SK-N-SH (cell line): ENCODE data around the gene KAT8. TPM values are rescaled to one million over a fixed set of nuclear protein-coding genes. Genes with fewer than 3 reads are reported as not detected.

Experiments
- CTCF ChIA-PET: fragments of 300-600, 350-600 bp; formaldehyde crosslinking; extraction: SDS; loops from one replicate; lab custom pipeline; 2021; lab: Yijun Ruan, JAX
- POLR2A ChIA-PET: fragments of 350-600 bp; sonication (Branson Sonifier 250); formaldehyde crosslinking; extraction: SDS; loops from one replicate; lab custom pipeline; 2020; ENCODE audit warnings: antibody characterized with exemption, inconsistent platforms; lab: Yijun Ruan, JAX
- DNase-seq: peaks from one replicate; pipeline ENCODE4 v3.0.0; 2012
- H2AFZ ChIP-seq: fragments of 200-600 bp; sonication (generic); 2 replicates; pipeline ENCODE4 v1.8.1; 2016; ENCODE audit warnings: antibody characterized with exemption, mild to moderate bottlenecking, low read depth
- H3F3A ChIP-seq: fragments of 200-600 bp; sonication (generic); replicated peaks from 2 replicates; pipeline ENCODE3; 2016; ENCODE audit warnings: antibody characterized with exemption, mild to moderate bottlenecking; ENCODE audit not compliant: insufficient read depth
- H3K27ac ChIP-seq, 2 experiments: fragments of 200-500 bp in 1 of 2; fragments of 200-600 bp in 1 of 2; sonication (Bioruptor generic) in 1 of 2; sonication (generic), shearing (Covaris generic) in 1 of 2; 2 replicates each; pipeline versions ENCODE4 v1.5.1 to v1.6.1; 2014 to 2016; ENCODE audit warnings: low read depth in 2 of 2, inconsistent platforms in 1 of 2, low read length in 1 of 2, mild to moderate bottlenecking in 1 of 2, mixed read lengths in 1 of 2
- H3K27me3 ChIP-seq: fragments of 200-600 bp; sonication (generic), shearing (Covaris generic); 2 replicates; pipeline ENCODE4 v1.6.1; 2016; ENCODE audit warnings: mixed run types; ENCODE audit not compliant: insufficient read depth
- H3K36me3 ChIP-seq, 2 experiments: fragments of 200-500 bp in 1 of 2; fragments of 200-600 bp in 1 of 2; sonication (Bioruptor generic) in 1 of 2; sonication (generic) in 1 of 2; replicated peaks in 1 of 2; 2 replicates each; pipeline versions ENCODE3 to v1.5.1; 2014 to 2016; ENCODE audit warnings: low read length in 1 of 2, mild to moderate bottlenecking in 1 of 2; ENCODE audit not compliant: insufficient read depth in 2 of 2, control insufficient read depth in 1 of 2
- H3K4me1 ChIP-seq, 2 experiments: fragments of 200-500 bp in 1 of 2; fragments of 200-600 bp in 1 of 2; sonication (Bioruptor generic) in 1 of 2; sonication (generic), shearing (Covaris generic) in 1 of 2; 2 replicates each; pipeline versions ENCODE4 v1.5.1 to v1.6.1; 2014 to 2016; ENCODE audit warnings: low read depth in 1 of 2, low read length in 1 of 2, mixed run types in 1 of 2; ENCODE audit not compliant: insufficient read depth in 2 of 2, control insufficient read depth in 1 of 2
- H3K4me2 ChIP-seq: fragments of 200-600 bp; sonication (generic), shearing (Covaris generic); 2 replicates; pipeline ENCODE4 v1.6.1; 2017; ENCODE audit warnings: mixed run types
- H3K4me3 ChIP-seq, 2 experiments: fragments of 200-500 bp in 1 of 2; fragments of 200-600 bp in 1 of 2; sonication (Bioruptor generic) in 1 of 2; sonication (generic), shearing (Covaris generic) in 1 of 2; 2 replicates each; pipeline versions ENCODE4 v1.5.1 to v1.8.1; 2014 to 2016; ENCODE audit warnings: low read depth in 2 of 2, inconsistent platforms in 1 of 2, low read length in 1 of 2, mild to moderate bottlenecking in 1 of 2, mixed read lengths in 1 of 2, moderate library complexity in 1 of 2
- H3K79me2 ChIP-seq: fragments of 200-600 bp; sonication (generic); 2 replicates; pipeline ENCODE4 v1.8.1; 2017; ENCODE audit warnings: mild to moderate bottlenecking; ENCODE audit not compliant: insufficient read depth
- H3K9ac ChIP-seq: fragments of 200-600 bp; sonication (generic); 2 replicates; pipeline ENCODE4 v1.6.1; 2017; ENCODE audit warnings: mixed run types
- H3K9me2 ChIP-seq: fragments of 200-600 bp; sonication (generic); 2 replicates; pipeline ENCODE4 v1.6.1; 2017; ENCODE audit warnings: mixed run types
- H3K9me3 ChIP-seq: fragments of 200-600 bp; sonication (generic); 2 replicates; pipeline ENCODE4 v1.6.1; 2017; ENCODE audit warnings: mixed run types, mild to moderate bottlenecking, moderate library complexity
- H4K20me1 ChIP-seq: fragments of 200-600 bp; sonication (generic); 2 replicates; pipeline ENCODE4 v1.6.1; 2017; ENCODE audit warnings: mild to moderate bottlenecking, mixed run types; ENCODE audit not compliant: insufficient read depth
- ELF1 ChIP-seq: IDR thresholded peaks from 2 replicates; pipeline ENCODE4 v1.4.0; 2012
- GATA2 ChIP-seq: sonication (generic); formaldehyde crosslinking; IDR thresholded peaks from 2 replicates; pipeline ENCODE4 v1.5.0; 2020; ENCODE audit warnings: mild to moderate bottlenecking, missing genetic modification reagents
- MXI1 ChIP-seq: IDR thresholded peaks from 2 replicates; pipeline ENCODE4 v1.6.1; 2012; ENCODE audit warnings: mild to moderate bottlenecking, low read depth, low read length, improper control_type of control experiment
- NFIC ChIP-seq: IDR thresholded peaks from 2 replicates; pipeline ENCODE4 v1.4.0; 2012; ENCODE audit warnings: borderline replicate concordance
- NRF1 ChIP-seq: IDR thresholded peaks from 2 replicates; pipeline ENCODE4 v1.6.1; 2012; ENCODE audit warnings: low read depth, mild to moderate bottlenecking, low read length
- POLR2AphosphoS5 ChIP-seq: IDR thresholded peaks from 2 replicates; pipeline ENCODE4 v1.6.1; 2012; ENCODE audit warnings: low read depth, low read length
- RCOR1 ChIP-seq: fragments of 150-350 bp; IDR thresholded peaks from 2 replicates; pipeline ENCODE4 v1.6.1; 2017; ENCODE audit warnings: antibody characterized with exemption, low read length
- RFX5 ChIP-seq: IDR thresholded peaks from 2 replicates; pipeline ENCODE4 v1.6.1; 2012; ENCODE audit warnings: mild to moderate bottlenecking, improper control_type of control experiment, low read length
- RXRA ChIP-seq: IDR thresholded peaks from 2 replicates; pipeline ENCODE4 v1.4.0; 2012; ENCODE audit warnings: low read depth, mild to moderate bottlenecking, borderline replicate concordance
- SIN3A ChIP-seq: IDR thresholded peaks from 2 replicates; pipeline ENCODE4 v1.6.1; 2012; ENCODE audit warnings: low read depth, mild to moderate bottlenecking, low read length, moderate library complexity, borderline replicate concordance
- SMC3 ChIP-seq: IDR thresholded peaks from 2 replicates; pipeline ENCODE4 v1.6.1; 2012; ENCODE audit warnings: low read depth, low read length, improper control_type of control experiment
- TAF1 ChIP-seq: IDR thresholded peaks from 2 replicates; pipeline ENCODE4 v1.6.1; 2012; ENCODE audit warnings: low read depth, mild to moderate bottlenecking, low read length, moderate library complexity, borderline replicate concordance
- TCF12 ChIP-seq: IDR thresholded peaks from 2 replicates; pipeline ENCODE4 v1.4.0; 2012
- TEAD4 ChIP-seq: IDR thresholded peaks from 2 replicates; pipeline ENCODE4 v1.4.0; 2012; ENCODE audit warnings: mild to moderate bottlenecking, borderline replicate concordance; ENCODE audit not compliant: insufficient read depth
- YY1 ChIP-seq: IDR thresholded peaks from 2 replicates; pipeline ENCODE4 v1.4.0; 2012; ENCODE audit warnings: low read depth, mild to moderate bottlenecking
- WGBS: methylation state at CpG from one replicate; pipeline ENCODE4 v1.1.6; 2017; ENCODE audit warnings: low lambda C conversion rate; 5-methylcytosine and 5-hydroxymethylcytosine counted together
- polyA plus RNA-seq, 3 experiments: library from polyadenylated mRNA; depleted of rRNA; stranded (reverse); fragments of >200 nt; gene quantifications; 2 replicates each; pipeline ENCODE4 v1.2.3, GENCODE V29; 2012
- TF ChIP-seq, protein P1 (sequence below): IDR thresholded peaks from 2 replicates; pipeline ENCODE4 v1.4.0; 2012; ENCODE audit warnings: low read depth
- TF ChIP-seq, protein P2 (sequence below): IDR thresholded peaks from 2 replicates; pipeline ENCODE4; 2012
- TF ChIP-seq, protein P3 (sequence below): fragments of 150-350 bp; IDR thresholded peaks from 2 replicates; pipeline ENCODE4 v1.6.1; 2017; ENCODE audit warnings: antibody characterized with exemption, low read length, low read depth, borderline replicate concordance
- TF ChIP-seq, protein P4 (sequence below): IDR thresholded peaks from 2 replicates; pipeline ENCODE4 v1.4.0; 2012; ENCODE audit warnings: low read depth, borderline replicate concordance
- TF ChIP-seq, protein P5 (sequence below): IDR thresholded peaks from 2 replicates; pipeline ENCODE4 v1.6.1; 2012; ENCODE audit warnings: mild to moderate bottlenecking, low read depth, low read length, moderate library complexity

The KAT8 gene
- polyA plus RNA-seq, 1 of the 3 experiments (the other 2 are of a cell fraction), result 52.0 TPM

DNA sequence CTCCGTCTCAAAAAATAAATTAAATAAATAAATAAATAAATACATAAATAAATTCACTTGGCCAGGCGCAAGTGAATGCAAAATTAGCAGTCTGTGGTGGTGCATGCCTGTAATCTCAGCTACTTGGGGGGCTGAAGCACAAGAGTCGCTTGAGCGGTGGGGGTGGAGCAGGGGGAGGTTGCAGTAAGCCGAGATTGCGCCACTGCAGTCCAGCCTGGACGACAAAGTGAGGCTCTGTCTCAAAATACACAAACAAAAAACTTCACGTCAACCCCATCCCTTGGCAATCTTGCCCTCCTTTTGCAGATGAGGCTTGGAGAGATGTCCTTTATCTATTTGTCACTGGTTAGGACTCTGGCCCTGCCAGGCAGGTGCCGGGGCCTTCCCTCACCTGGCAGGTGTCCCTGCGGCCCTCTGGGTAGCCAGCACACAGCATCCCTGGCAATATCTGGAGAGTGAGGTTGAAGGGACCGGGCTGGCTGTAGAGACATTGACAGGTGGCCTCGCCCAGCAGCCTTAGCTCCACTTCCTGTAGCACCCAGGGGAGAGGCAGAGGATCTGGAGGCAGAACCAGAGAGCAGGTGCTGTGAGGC is 28.0 kb downstream of the KAT8 start:
- POLR2A ChIA-PET, result no interaction called here
- H3K27ac ChIP-seq, result no peak overlapping the region
- H3K4me1 ChIP-seq, result peaks cover 8 to 12% of the 10 kb centered on the region in 2 experiments; a peak in 1 of 4 replicates
- peaks cover 10% of the 10 kb centered on the region for H3F3A ChIP-seq
- no peak for DNase-seq
- H3K9ac ChIP-seq, result no peak overlapping the region
- no peak overlapping the region for H3K4me3 ChIP-seq
- CTCF ChIA-PET, result interaction anchor here (1.1 kb wide), 1 partner anchor 161 kb away, joined by 6 read pairs; the partner anchor contains the start of gene HSD3B7
- no peaks in the 10 kb centered on the region for H3K27me3 ChIP-seq
- no peaks in the 10 kb centered on the region for H3K36me3 ChIP-seq
- no peak for TF ChIP-seq NFIC
- no peak for TF ChIP-seq NRF1
- TF ChIP-seq, protein P1, sequence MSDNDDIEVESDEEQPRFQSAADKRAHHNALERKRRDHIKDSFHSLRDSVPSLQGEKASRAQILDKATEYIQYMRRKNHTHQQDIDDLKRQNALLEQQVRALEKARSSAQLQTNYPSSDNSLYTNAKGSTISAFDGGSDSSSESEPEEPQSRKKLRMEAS, result no peak
- TF ChIP-seq TAF1, result no peak
- no peak for TF ChIP-seq MXI1
- TF ChIP-seq YY1, result no peak
- TF ChIP-seq, protein P2, sequence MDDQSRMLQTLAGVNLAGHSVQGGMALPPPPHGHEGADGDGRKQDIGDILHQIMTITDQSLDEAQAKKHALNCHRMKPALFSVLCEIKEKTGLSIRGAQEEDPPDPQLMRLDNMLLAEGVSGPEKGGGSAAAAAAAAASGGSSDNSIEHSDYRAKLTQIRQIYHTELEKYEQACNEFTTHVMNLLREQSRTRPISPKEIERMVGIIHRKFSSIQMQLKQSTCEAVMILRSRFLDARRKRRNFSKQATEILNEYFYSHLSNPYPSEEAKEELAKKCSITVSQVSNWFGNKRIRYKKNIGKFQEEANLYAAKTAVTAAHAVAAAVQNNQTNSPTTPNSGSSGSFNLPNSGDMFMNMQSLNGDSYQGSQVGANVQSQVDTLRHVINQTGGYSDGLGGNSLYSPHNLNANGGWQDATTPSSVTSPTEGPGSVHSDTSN, result no peak
- TF ChIP-seq ELF1, result no peak
- TF ChIP-seq SMC3, result no peak
- TF ChIP-seq RXRA, result no peak
- no peak for TF ChIP-seq GATA2
- TF ChIP-seq, protein P3, sequence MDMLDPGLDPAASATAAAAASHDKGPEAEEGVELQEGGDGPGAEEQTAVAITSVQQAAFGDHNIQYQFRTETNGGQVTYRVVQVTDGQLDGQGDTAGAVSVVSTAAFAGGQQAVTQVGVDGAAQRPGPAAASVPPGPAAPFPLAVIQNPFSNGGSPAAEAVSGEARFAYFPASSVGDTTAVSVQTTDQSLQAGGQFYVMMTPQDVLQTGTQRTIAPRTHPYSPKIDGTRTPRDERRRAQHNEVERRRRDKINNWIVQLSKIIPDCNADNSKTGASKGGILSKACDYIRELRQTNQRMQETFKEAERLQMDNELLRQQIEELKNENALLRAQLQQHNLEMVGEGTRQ, result no peak
- no peak for TF ChIP-seq SIN3A
- TF ChIP-seq TEAD4, result no peak
- no peak for TF ChIP-seq POLR2AphosphoS5
- no peak for TF ChIP-seq RCOR1
- TF ChIP-seq, protein P4, sequence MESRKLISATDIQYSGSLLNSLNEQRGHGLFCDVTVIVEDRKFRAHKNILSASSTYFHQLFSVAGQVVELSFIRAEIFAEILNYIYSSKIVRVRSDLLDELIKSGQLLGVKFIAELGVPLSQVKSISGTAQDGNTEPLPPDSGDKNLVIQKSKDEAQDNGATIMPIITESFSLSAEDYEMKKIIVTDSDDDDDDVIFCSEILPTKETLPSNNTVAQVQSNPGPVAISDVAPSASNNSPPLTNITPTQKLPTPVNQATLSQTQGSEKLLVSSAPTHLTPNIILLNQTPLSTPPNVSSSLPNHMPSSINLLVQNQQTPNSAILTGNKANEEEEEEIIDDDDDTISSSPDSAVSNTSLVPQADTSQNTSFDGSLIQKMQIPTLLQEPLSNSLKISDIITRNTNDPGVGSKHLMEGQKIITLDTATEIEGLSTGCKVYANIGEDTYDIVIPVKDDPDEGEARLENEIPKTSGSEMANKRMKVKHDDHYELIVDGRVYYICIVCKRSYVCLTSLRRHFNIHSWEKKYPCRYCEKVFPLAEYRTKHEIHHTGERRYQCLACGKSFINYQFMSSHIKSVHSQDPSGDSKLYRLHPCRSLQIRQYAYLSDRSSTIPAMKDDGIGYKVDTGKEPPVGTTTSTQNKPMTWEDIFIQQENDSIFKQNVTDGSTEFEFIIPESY, result no peak
- no peak for TF ChIP-seq TCF12
- TF ChIP-seq, protein P5, sequence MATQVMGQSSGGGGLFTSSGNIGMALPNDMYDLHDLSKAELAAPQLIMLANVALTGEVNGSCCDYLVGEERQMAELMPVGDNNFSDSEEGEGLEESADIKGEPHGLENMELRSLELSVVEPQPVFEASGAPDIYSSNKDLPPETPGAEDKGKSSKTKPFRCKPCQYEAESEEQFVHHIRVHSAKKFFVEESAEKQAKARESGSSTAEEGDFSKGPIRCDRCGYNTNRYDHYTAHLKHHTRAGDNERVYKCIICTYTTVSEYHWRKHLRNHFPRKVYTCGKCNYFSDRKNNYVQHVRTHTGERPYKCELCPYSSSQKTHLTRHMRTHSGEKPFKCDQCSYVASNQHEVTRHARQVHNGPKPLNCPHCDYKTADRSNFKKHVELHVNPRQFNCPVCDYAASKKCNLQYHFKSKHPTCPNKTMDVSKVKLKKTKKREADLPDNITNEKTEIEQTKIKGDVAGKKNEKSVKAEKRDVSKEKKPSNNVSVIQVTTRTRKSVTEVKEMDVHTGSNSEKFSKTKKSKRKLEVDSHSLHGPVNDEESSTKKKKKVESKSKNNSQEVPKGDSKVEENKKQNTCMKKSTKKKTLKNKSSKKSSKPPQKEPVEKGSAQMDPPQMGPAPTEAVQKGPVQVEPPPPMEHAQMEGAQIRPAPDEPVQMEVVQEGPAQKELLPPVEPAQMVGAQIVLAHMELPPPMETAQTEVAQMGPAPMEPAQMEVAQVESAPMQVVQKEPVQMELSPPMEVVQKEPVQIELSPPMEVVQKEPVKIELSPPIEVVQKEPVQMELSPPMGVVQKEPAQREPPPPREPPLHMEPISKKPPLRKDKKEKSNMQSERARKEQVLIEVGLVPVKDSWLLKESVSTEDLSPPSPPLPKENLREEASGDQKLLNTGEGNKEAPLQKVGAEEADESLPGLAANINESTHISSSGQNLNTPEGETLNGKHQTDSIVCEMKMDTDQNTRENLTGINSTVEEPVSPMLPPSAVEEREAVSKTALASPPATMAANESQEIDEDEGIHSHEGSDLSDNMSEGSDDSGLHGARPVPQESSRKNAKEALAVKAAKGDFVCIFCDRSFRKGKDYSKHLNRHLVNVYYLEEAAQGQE, result no peak
- TF ChIP-seq RFX5, result no peak
- TF ChIP-seq, all 33 proteins: peak for 0
- H4K20me1 ChIP-seq, result no peaks in the 10 kb centered on the region
- H3K79me2 ChIP-seq, result no peaks in the 10 kb centered on the region
- no peak overlapping the region for H3K4me2 ChIP-seq
- WGBS, result 70% methylated on average over 11 of the region's 12 CpGs
- H3K9me2 ChIP-seq, result no peaks in the 10 kb centered on the region
- H2AFZ ChIP-seq, result no peak overlapping the region
- no peaks in the 10 kb centered on the region for H3K9me3 ChIP-seq
